Gastrocnemius medialis (tissue), 4 donors: ENCODE measurements around the gene TK2.

Experiments used
- POLR2A ChIP-seq, 2 donors: fragments of 450-650 bp; IDR thresholded peaks; one replicate each; pipeline ENCODE4 v1.6.1; 2017; ENCODE audit warnings: antibody characterized with exemption in 2 of 2, mild to moderate bottlenecking in 2 of 2, moderate library complexity in 2 of 2
- TF ChIP-seq, protein P1 (sequence below), 5 experiments: fragments of 450-650 bp in 3 of 5; fragments of 200-600 bp in 2 of 5; sonication (generic) in 2 of 5; IDR thresholded peaks in 4 of 5; conservative IDR thresholded peaks in 1 of 5; 1 replicate in 4 of 5; 2 replicates in 1 of 5; pipeline ENCODE4 v1.5.1; 2016 to 2019; ENCODE audit warnings: antibody characterized with exemption in 5 of 5, mild to moderate bottlenecking in 3 of 5, moderate library complexity in 3 of 5

GRCh38 chr16:66554495-66554894 lies 4.6 kb upstream of the TK2 start:
- TF ChIP-seq POLR2A (IDR thresholded peaks at IDR 0.05) = no peak
- TF ChIP-seq, protein P1, sequence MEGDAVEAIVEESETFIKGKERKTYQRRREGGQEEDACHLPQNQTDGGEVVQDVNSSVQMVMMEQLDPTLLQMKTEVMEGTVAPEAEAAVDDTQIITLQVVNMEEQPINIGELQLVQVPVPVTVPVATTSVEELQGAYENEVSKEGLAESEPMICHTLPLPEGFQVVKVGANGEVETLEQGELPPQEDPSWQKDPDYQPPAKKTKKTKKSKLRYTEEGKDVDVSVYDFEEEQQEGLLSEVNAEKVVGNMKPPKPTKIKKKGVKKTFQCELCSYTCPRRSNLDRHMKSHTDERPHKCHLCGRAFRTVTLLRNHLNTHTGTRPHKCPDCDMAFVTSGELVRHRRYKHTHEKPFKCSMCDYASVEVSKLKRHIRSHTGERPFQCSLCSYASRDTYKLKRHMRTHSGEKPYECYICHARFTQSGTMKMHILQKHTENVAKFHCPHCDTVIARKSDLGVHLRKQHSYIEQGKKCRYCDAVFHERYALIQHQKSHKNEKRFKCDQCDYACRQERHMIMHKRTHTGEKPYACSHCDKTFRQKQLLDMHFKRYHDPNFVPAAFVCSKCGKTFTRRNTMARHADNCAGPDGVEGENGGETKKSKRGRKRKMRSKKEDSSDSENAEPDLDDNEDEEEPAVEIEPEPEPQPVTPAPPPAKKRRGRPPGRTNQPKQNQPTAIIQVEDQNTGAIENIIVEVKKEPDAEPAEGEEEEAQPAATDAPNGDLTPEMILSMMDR (IDR thresholded peaks at IDR 0.05 in 4 of 5, conservative IDR thresholded peaks at IDR 0.05 in 1 of 5) = no peak
